WI38 (cell line): ENCODE measurements around the gene NDUFAF2.

ENCODE experiments used
- H3K4me3 ChIP-seq: 2 replicates; pipeline ENCODE4 v1.5.1; 2011; ENCODE audit warnings: low read depth, mild to moderate bottlenecking, control low read depth, low read length
- CTCF ChIP-seq: IDR thresholded peaks from 2 replicates; pipeline ENCODE4 v1.5.1; 2012; ENCODE audit warnings: low read depth, mild to moderate bottlenecking, control low read depth, low read length

NDUFAF2 gene

GRCh38 chr5:61168951-61169350 is 223.9 kb downstream of the NDUFAF2 start:
- H3K4me3 ChIP-seq = no peak overlapping the region
- no peak for TF ChIP-seq CTCF

GRCh38 chr5:61171479-61171878 is 226.5 kb downstream of the NDUFAF2 start:
- TF ChIP-seq CTCF = no peak
- no peak overlapping the region for H3K4me3 ChIP-seq

GRCh38 chr5:61176631-61177030 is 231.6 kb downstream of the NDUFAF2 start:
- no peak overlapping the region for H3K4me3 ChIP-seq
- TF ChIP-seq CTCF = no peak

GRCh38 chr5:61177070-61177469 is 232.1 kb downstream of the NDUFAF2 start:
- no peak overlapping the region for H3K4me3 ChIP-seq
- TF ChIP-seq CTCF = no peak

GRCh38 chr5:61177716-61178115 is 232.7 kb downstream of the NDUFAF2 start:
- no peak for TF ChIP-seq CTCF
- no peak overlapping the region for H3K4me3 ChIP-seq

- TF ChIP-seq CTCF = no peak
Observed at GRCh38 chr5:61178702-61179101, 233.7 kb downstream of the NDUFAF2 start.

GRCh38 chr5:61180886-61181285 is 235.9 kb downstream of the NDUFAF2 start:
- no peak for TF ChIP-seq CTCF
- H3K4me3 ChIP-seq = peak overlapping the region; percentile 41

More at GRCh38 chr5:61178702-61179101, 233.7 kb downstream of the NDUFAF2 start:
- no peak overlapping the region for H3K4me3 ChIP-seq
